ENCODE data around the gene DDR1. TPM values are rescaled to one million over a fixed set of nuclear protein-coding genes. Genes with fewer than 3 reads are reported as not detected.

DDR1 gene
- total RNA-seq, 4 donors from 2014 or later, result 131 to 261 (median 140) TPM

DNA sequence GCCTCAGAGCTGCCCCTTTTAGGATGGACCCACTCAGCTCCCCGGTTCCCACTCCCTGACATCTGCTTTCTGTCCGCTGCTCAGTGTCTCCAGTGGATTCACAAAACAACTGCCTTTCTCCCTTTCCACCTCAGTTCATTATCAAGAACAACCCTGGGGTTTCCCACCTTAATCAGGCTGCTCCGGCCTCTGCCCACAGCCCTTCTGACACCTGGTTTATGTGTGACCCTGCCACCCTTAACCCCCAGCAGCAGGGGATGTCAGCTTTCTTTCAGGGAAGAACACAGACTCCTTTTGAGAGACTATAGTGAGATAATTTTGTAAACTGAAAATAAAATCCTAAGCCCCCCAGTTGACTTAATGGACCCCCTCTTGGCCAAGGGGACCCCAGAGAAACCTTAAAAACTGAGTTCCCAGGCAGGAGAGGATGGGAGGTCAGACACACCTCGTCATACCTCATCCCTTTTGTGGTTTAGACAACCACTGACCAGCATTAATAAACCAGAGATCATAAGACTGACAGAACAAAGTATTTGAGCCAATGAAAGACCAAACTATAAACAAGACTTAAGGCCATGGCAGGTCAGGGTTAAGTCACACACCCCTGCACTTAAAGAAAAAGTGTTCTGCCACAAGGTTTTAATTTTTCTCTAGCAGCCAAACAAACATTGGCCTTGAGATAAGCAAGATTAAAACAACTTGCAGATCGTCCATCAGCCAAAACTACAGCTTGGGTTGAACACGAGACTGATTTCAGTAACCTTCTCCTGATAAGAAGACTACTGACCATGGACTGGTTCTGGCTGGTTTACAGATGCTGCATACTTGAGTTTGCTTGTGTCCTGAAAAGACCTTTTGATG lies 42.4 kb upstream of the DDR1 start:
- H3K27me3 ChIP-seq, result no peaks in the 10 kb centered on the region
- H3K4me3 ChIP-seq, result no peak overlapping the region
- DNase-seq, result no peak
- no peaks in the 10 kb centered on the region for H3K9me3 ChIP-seq
- intact Hi-C loops (cut with DNase I), result no loop called here
- 86 to 87% methylated on average over 6 of the region's 6 CpGs for WGBS, 2 donors
- TF ChIP-seq POLR2A (IDR thresholded peaks at IDR 0.05), result no peak
- TF ChIP-seq, protein P1, sequence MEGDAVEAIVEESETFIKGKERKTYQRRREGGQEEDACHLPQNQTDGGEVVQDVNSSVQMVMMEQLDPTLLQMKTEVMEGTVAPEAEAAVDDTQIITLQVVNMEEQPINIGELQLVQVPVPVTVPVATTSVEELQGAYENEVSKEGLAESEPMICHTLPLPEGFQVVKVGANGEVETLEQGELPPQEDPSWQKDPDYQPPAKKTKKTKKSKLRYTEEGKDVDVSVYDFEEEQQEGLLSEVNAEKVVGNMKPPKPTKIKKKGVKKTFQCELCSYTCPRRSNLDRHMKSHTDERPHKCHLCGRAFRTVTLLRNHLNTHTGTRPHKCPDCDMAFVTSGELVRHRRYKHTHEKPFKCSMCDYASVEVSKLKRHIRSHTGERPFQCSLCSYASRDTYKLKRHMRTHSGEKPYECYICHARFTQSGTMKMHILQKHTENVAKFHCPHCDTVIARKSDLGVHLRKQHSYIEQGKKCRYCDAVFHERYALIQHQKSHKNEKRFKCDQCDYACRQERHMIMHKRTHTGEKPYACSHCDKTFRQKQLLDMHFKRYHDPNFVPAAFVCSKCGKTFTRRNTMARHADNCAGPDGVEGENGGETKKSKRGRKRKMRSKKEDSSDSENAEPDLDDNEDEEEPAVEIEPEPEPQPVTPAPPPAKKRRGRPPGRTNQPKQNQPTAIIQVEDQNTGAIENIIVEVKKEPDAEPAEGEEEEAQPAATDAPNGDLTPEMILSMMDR (IDR thresholded peaks at IDR 0.05), result no peak
- no peaks in the 10 kb centered on the region for H3K36me3 ChIP-seq
- H3K4me1 ChIP-seq, result peaks cover 10 to 60% (median 25%) of the 10 kb centered on the region in 3 donors
- H3K27ac ChIP-seq, result no peak overlapping the region

- peak overlapping the region in 2 of 4 donors; percentile 38 to 57 for H3K27ac ChIP-seq
Observed at GRCh38 chr6:30842754-30843610, 41.3 kb upstream of the DDR1 start.

DNA sequence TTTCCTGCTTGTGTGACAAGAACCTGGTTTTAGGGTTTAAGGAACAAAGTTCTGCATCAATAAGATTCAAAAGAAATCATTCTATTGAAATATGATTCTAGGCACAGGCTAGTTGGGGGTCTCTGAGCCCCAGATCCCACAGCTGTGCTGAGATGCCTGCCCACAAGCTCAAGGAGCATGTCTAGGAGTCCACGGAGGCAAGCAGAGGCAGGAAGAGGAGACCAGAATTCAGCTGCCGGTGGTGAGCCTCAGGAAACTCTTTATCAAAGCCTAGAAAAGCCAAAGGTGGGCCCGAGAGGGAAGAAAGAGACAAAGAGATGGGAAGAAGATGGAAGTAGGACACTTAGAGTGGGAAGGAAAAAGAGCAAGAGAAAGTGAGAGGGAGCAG lies 40.7 kb upstream of the DDR1 start:
- 30 to 46% methylated on average over 3 of the region's 3 CpGs for WGBS, 2 donors
- peaks cover 10 to 73% (median 26%) of the 10 kb centered on the region in 3 donors for H3K4me1 ChIP-seq
- no peaks in the 10 kb centered on the region for H3K27me3 ChIP-seq
- H3K4me3 ChIP-seq, result no peak overlapping the region
- no peak for DNase-seq
- H3K9me3 ChIP-seq, result no peaks in the 10 kb centered on the region
- intact Hi-C loops (cut with DNase I), result no loop called here
- TF ChIP-seq POLR2A (IDR thresholded peaks at IDR 0.05), result no peak
- TF ChIP-seq, protein P1 (IDR thresholded peaks at IDR 0.05), result no peak
- H3K27ac ChIP-seq, result peak overlapping the region; percentile 5 to 57 (median 40)
- H3K36me3 ChIP-seq, result no peaks in the 10 kb centered on the region

More at GRCh38 chr6:30842754-30843610, 41.3 kb upstream of the DDR1 start:
- TF ChIP-seq, protein P1 (IDR thresholded peaks at IDR 0.05), result no peak
- TF ChIP-seq POLR2A (IDR thresholded peaks at IDR 0.05), result no peak
- H3K36me3 ChIP-seq, result no peaks in the 10 kb centered on the region
- H3K4me3 ChIP-seq, result no peak overlapping the region
- H3K27me3 ChIP-seq, result no peaks in the 10 kb centered on the region
- intact Hi-C loops (cut with DNase I), result no loop called here
- DNase-seq, result no peak
- H3K9me3 ChIP-seq, result no peaks in the 10 kb centered on the region
- H3K4me1 ChIP-seq, result peaks cover 10 to 66% (median 26%) of the 10 kb centered on the region in 3 donors
- WGBS, 2 donors, result 79% methylated on average over 12 of the region's 12 CpGs

- H3K9me3 ChIP-seq, result no peaks in the 10 kb centered on the region
- H3K4me1 ChIP-seq, result peaks cover 10 to 70% (median 26%) of the 10 kb centered on the region in 3 donors
- no peak for DNase-seq
- no peak overlapping the region for H3K4me3 ChIP-seq
- TF ChIP-seq, protein P1 (IDR thresholded peaks at IDR 0.05), result no peak
- TF ChIP-seq POLR2A (IDR thresholded peaks at IDR 0.05), result no peak
- no peaks in the 10 kb centered on the region for H3K36me3 ChIP-seq
- no peaks in the 10 kb centered on the region for H3K27me3 ChIP-seq
- intact Hi-C loops (cut with DNase I), result no loop called here
- WGBS, 2 donors, result 35 to 43% methylated on average over 3 of the region's 3 CpGs
- peak overlapping the region; percentile 5 to 43 (median 38) for H3K27ac ChIP-seq
Observed at GRCh38 chr6:30844118-30844535, 40.2 kb upstream of the DDR1 start.
